OCI-M1 (cell line): ENCODE results near the gene SCP2.

Experiments
- DNase-seq: peaks from one replicate; lab custom pipeline; 2025; lab: John Stamatoyannopoulos, UW

The SCP2 gene

GRCh38 chr1:53082826-53083455 lies 155.9 kb downstream of the SCP2 start:
- DNase-seq, result no peak

GRCh38 chr1:53083636-53084588 lies 156.8 kb downstream of the SCP2 start:
- DNase-seq, result no peak

- no peak for DNase-seq
These were observed 157.5 kb downstream of the SCP2 start for GRCh38 chr1:53084589-53084971.

- no peak for DNase-seq
These were observed 158.3 kb downstream of the SCP2 start for GRCh38 chr1:53085405-53085804.

- no peak for DNase-seq
These were observed 159.5 kb downstream of the SCP2 start for GRCh38 chr1:53086491-53087070.

- no peak for DNase-seq
These were observed 160.5 kb downstream of the SCP2 start for GRCh38 chr1:53087332-53088285.

- no peak for DNase-seq
These were observed 161.7 kb downstream of the SCP2 start for GRCh38 chr1:53088616-53089300.

GRCh38 chr1:53089478-53090226 lies 162.6 kb downstream of the SCP2 start:
- DNase-seq, result no peak

- no peak for DNase-seq
These were observed 163.4 kb downstream of the SCP2 start for GRCh38 chr1:53090227-53091147.

- no peak for DNase-seq
These were observed 165.0 kb downstream of the SCP2 start for GRCh38 chr1:53091841-53092645.

- no peak for DNase-seq
These were observed 165.8 kb downstream of the SCP2 start for GRCh38 chr1:53092659-53093450.

- no peak for DNase-seq
These were observed 166.3 kb downstream of the SCP2 start for GRCh38 chr1:53093451-53093754.

- no peak for DNase-seq
These were observed 166.9 kb downstream of the SCP2 start for GRCh38 chr1:53093778-53094532.

GRCh38 chr1:53094533-53094919 lies 167.4 kb downstream of the SCP2 start:
- DNase-seq, result no peak
